Measurements from ENCODE around the gene LDLRAP1.
"Not testable (repeated sequence)": the region's sequence is repeated elsewhere in the genome, so short reads cannot be mapped to it uniquely, and the experiment has no call there.

Gene LDLRAP1

GRCh38 chr1:25577134-25577920 lies 33.9 kb downstream of the LDLRAP1 start:
- DNase-seq (ENCODE audit: low spot score): no peak

- DNase-seq (ENCODE audit: low spot score): no peak
Measured at GRCh38 chr1:25579292-25580252, 36.2 kb downstream of the LDLRAP1 start.

DNA sequence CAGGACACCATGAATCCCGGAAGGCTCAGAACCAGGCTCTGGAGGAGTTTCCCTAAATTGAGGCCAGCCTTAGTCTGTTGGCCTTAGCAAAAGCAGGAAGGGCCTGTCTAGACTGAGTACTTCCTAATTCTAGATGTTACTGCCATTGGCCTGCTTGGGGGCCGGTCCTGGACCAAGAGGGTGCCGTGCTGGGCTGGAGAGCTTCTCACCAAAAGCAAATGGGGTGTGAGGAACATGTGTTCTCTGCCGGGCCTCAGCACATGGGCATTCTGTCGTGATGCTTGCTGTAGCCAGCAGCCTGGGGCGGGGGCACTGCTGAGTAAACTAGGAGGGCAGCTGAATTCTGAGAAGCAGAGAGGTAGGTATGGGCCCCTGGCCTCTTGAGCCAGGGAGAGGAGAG lies 37.5 kb downstream of the LDLRAP1 start:
- DNase-seq (ENCODE audit: low spot score): no peak

- no peak for DNase-seq (ENCODE audit: low spot score)
Measured at GRCh38 chr1:25581764-25582163, 38.4 kb downstream of the LDLRAP1 start.

- no peak for DNase-seq (ENCODE audit: low spot score)
Measured at GRCh38 chr1:25583519-25584370, 40.3 kb downstream of the LDLRAP1 start.

- no peak for DNase-seq (ENCODE audit: low spot score)
Measured at GRCh38 chr1:25586181-25586588, 42.8 kb downstream of the LDLRAP1 start.

GRCh38 chr1:25587290-25587689 lies 43.9 kb downstream of the LDLRAP1 start:
- no peak for DNase-seq (ENCODE audit: low spot score)

DNA sequence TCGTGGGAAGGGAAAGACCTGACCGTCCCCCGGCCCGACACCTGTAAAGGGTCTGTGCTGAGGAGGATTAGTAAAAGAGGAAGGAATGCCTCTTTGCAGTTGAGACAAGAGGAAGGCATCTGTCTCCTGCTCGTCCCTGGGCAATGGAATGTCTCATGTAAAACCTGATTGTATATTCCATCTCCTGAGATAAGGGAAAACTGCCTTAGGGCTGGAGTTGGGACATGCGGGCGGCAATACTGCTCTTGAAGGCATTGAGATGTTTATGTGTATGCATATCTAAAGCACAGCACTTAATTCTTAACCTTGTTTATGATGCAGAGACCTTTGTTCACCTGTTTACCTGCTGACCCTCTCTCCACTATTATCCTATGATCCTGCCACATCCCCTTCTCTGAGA lies 44.8 kb downstream of the LDLRAP1 start:
- not testable (repeated sequence) for DNase-seq (ENCODE audit: low spot score)

DNA sequence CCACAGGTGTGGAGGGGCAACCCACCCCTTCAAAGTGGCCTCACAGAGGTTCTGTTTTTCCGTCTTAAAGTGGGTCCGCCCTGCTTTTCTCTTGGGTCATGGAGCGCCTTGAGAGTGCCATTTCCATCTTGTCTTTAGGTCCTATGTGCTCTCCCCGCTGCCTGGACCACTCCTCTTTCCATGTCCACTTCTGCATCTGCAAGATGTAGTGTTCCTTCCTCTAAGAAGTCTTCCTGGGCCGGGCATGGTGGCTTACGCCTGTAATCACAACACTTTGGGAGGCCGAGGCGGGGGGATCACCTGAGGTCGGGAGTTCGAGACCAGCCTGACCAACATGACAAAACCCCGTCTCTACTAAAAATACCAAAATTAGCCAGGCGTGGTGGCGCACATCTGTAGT lies 45.4 kb downstream of the LDLRAP1 start:
- DNase-seq (ENCODE audit: low spot score): not testable (repeated sequence)

- DNase-seq (ENCODE audit: low spot score): peak; percentile 49
Measured at GRCh38 chr1:25590096-25590824, 46.9 kb downstream of the LDLRAP1 start.

- no peak for DNase-seq (ENCODE audit: low spot score)
Measured at GRCh38 chr1:25593861-25594260, 50.5 kb downstream of the LDLRAP1 start.

DNA sequence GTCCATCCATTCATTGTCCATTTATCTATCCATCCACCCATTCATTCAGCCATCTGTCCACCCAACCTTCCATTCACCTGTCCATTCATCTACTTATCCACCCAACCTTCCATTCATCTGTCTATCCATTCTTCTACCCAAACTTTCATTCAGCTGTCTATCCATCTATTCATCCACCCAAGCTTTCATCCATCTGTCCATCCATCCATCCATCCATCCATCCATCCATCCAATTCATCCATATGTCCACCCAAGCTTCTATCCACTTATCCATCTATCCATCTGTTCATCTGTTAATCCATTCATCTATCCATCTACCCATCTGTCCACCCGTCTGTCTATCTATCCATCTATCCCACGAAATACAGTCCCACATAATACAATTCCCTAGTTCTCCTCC lies 51.6 kb downstream of the LDLRAP1 start:
- no peak for DNase-seq (ENCODE audit: low spot score)

- DNase-seq (ENCODE audit: low spot score): not testable (repeated sequence)
Measured at GRCh38 chr1:25596641-25597040, 53.2 kb downstream of the LDLRAP1 start.

- DNase-seq (ENCODE audit: low spot score): no peak
Measured at GRCh38 chr1:25598879-25599278, 55.5 kb downstream of the LDLRAP1 start.

DNA sequence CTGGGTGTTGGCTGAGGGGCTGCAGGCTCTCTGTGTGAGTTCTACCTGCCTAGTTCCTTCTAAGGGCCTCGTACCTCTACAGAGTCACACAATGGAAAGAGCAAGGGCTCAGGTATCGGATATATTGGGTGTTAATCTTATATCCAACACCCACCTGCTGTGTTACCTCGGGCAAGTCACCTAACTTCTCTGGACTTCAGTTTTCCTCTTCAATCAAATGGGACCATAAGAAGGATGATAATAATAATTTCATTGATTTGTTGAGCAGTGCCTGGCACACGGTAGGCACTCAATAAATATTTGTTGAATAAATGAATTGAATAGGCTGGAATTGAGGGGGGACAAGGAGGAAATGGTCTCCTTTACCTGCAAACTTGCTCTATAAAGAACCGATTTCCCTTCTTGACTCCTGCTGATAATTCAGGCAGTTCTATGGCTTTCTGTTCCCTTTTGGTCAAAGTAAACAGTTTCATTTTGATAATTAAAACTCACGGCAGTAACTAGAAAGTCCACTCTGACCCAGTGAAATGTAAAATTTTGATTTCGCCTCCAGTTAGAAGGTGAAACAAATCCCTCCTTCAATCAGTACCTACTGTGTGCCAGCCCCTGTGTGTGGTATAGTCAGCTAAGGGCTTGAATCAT lies 56.7 kb downstream of the LDLRAP1 start:
- no peak for DNase-seq (ENCODE audit: low spot score)

DNA sequence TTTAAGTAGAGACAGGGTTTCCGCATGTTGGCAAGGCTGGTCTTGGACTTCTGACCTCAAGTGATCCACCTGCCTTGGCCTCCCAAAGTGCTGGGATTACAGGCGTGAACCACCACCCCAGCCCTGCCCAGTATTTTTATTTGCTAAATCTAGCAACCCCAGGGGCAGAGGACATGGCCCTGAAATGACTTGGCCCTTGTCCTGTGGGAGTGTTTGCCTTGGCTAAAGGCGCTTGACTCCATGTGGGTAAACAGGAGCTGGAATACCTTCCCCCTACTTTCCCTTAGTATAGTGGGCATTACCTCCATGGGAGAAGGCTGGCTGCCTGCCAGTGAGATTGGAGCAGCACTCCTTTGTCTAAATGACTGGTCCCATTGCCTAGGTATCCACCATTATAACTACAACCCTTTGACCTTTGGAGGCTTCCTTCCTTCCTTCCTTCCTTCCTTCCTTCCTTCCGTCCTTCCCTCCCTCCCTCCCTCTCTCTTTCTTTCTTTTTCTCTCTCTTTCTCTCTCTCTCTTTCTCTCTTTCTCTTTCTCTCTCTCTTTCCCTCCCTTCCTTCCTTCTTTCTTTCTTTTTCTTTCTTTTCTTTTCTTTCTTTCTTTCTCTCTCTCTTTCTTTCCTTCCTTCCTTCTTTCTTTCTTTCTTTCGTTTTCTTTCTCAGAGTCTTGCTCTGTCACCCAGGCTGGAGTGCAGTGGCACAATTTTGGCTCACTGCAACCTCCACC lies 57.7 kb downstream of the LDLRAP1 start:
- not testable (repeated sequence) for DNase-seq (ENCODE audit: low spot score)

- DNase-seq (ENCODE audit: low spot score): not testable (repeated sequence)
Measured at GRCh38 chr1:25603779-25604538, 60.6 kb downstream of the LDLRAP1 start.

DNA sequence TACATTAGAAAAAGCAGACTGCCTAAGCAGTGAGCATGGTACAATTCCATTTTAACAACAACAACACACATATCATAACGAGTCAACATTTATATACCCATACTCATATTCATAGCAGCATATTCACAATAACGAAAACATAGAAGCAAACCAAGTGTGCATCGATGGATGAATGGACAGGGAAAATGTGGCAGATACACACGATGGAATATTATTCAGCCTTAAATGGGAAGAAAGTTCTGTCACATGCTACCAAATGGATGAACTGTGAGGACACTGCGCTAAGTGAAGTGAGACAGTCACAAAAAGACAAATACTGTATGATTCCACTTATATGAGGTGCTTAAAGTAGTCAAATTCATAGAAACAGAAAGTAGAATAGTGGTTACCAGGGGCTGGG lies 63.7 kb downstream of the LDLRAP1 start:
- no peak for DNase-seq (ENCODE audit: low spot score)

DNA sequence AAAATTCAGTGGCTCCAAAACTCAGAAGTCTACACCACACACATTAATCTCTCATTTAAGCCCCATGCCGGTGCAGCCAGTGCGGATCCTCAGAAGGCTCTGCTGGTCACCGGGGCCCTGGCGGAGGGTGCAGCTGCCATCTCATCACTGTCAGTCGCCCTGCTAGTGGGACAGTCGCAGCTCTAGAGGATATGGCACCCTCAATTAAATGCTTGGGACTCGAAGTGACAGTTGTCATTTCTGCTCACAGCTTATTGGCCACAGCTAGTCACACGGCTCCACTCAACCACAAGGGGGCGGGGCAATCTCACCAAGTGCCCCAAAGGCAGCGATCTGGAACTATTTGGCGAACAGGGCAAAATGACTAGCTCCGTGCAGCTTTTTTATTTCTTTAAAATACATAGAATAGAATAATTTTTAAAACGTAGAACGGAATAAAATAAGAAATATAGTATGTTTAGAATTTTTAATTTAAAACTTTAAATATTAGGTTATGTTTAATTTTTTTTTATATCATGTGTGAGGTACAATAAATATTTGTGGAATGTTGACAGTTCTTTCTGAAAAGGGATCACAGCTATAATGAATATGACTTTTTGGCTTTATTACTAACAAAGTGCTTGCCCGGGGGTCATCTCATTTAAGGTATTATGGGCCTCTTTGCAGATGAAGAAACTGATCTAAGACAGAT lies 65.2 kb downstream of the LDLRAP1 start:
- peak; percentile 87 for DNase-seq (ENCODE audit: low spot score)

All from GM03348 (cell line).